Bone marrow (tissue), 2 donors: ENCODE results near the gene RPN1.
A peak's percentile ranks its signal among the peaks of the same experiment; 100 is the strongest.
"Not testable (repeated sequence)": the region's sequence is repeated elsewhere in the genome, so short reads cannot be mapped to it uniquely, and the experiment has no call there.

ENCODE experiments used
- DNase-seq, 2 donors: peaks; one replicate each; lab custom pipeline; 2025; lab: John Stamatoyannopoulos, UW

Gene RPN1

DNA sequence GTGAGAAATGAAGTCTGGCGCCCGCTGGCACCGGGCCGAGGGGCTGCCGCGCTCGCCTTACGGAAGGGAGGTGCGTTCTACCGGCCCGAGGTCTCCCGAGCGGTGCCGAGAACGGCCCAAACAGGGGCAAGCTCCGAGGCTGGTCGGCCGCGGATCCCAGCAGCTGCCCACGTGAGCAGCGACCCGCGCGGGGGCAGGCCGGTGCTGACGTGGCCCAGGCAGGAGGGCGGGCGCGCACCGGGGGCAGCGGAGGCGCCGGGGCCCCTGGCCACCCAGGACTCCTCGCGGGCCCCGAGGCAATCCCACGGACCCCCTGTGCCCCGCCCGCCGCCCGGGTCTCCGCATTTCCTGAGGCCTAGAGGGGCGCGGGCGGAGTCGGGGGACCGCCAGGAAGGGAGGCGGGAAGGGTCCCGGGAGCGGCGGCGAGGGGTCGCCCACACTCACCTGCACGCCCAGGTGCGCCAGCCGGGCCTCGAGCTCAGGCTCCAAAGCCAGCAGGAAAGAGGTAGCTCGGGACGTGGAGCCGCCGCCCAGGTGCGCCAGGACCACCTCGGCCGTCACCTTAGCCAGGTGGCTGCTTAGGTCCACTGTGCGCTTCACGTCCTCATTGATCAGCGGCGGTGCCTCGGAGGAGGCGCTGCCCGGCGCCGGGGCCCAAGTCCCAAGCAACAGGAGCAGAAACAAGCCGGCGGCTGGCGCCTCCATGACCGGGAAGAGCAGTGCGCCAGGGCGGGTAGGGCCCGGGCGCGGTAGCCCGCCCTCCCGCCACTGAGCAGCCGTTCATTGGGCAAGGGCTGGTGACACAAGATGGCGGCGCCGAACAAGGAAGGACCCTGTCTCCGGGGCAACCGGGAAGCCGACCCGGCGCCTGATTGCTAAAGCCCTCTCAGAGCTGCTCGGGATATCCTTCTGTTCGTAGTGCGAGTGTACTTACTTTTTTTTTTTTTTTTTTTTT lies at the start of gene RPN1:
TSS of gene RPN1 (minus strand) at position 723 of the 955 bp plus-strand sequence. CDS start at position 705, 18 bp downstream.
- DNase-seq: peak; percentile 65 to 93

DNA sequence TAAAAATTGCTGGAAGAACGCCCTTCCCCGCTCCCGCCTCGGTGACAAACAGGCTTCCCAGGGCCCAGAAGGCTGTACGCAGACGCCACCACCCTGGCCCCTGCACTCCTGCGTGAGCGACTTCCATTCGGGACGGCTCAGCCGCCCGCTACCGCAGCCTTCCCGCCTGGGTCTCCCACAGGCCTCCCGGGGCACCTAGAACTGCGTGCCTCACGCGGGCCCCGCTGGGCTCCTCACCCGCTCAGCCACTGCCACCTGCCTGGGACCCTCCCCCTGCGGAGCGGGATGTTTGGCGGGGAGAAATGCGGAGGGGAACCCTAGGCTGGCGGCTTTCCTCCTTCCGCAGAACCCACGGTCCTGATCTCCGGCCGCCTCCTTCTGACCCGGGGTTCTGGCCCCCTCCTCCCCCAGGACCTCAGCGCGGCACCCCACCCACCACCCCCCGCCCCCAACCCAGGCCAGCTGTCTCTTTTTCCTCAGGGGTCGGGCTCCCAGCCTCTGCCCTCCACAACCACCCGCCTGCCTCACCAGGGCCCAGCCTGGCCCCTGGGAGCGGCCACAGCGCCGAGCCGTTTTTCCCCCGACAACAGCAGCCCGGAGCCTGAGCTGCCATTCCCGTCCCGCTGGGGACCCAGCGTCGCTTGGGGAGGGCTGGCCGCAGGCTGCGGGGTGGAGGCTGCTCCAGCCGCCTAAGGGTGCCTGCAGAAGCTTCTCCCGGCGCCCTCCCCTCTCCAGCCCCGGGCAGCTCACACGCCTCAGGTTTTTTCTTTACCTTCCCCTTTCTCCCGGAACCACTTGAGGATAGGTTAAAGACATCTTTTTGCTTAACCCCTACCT lies 47.8 kb upstream of the RPN1 start:
- DNase-seq: peak in 1 of 2 donors; percentile 39

DNA sequence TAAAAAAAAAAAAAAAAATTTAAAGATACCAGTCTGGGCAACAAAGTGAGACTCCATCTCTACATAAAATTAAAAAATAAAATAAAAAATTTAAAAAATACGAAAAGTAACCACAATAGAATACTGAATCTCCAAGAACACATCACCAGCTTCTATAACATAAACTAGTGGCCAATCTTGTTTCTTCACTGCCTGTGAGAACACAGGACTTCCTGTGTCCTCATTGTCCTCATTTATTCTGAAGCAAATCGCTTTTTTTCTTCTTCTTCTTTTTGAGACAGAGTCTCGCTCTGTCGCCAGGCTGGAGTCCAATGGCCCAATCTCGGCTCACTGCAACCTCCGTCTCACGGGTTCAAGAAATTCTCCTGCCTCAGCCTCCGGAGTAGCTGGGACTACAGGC lies 46.7 kb upstream of the RPN1 start:
- DNase-seq: no peak

DNA sequence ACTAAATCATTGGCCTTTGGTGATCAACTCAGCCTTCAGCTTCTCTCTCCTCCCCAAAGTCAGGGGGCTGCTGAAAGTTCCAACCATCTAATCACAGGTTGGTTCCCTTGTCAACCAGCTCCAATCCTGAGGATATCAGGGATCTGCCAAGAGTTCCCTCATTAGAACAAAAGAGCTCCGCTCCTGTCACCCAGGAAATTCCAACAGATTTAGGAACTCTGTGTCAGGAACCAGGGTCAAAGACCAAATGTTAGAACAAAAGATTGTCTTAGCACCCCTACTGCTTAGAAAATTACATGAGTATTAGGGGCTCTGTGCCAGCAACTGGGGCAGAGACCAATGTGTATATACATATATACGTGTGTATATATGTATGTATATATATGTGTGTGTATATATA lies 43.1 kb upstream of the RPN1 start:
- DNase-seq: no peak

DNA sequence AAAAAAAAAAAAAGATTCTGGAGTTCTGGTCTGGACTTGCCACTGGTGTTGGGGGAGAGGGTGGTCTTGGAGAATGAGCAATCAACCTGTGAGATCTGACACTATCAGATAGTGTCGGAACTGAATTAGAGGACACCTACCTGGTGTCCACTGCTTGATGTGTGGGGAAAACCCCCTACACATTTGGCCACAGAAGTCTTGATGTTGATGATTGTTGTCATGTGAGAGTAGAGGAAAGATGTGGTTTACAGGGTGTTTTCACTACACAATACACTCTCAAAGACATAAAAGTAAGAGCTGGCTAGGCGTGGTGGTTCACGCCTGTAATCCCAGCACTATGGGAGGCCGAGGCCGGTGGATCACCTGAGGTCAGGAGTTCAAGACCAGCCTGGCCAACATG lies 38.4 kb upstream of the RPN1 start:
- no peak for DNase-seq

DNA sequence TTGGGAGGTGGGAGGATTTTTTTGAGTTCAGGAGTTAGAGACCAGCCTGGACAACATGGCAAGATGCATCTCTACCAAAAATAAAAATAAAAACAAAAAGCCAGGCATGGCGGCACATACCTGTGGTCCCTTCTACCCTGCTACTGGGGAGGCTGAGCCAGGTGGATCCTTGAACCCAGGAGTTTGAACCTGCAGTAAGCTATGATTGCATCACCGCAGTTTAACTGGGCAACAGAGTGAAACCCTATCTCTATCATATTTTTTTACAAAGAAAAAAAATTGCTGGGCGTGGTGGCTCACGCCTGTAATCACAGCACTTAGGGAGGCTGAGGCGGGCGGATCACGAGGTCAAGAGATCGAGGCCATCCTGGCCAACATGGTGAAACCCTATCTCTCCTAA lies 35.8 kb upstream of the RPN1 start:
- DNase-seq: no peak

DNA sequence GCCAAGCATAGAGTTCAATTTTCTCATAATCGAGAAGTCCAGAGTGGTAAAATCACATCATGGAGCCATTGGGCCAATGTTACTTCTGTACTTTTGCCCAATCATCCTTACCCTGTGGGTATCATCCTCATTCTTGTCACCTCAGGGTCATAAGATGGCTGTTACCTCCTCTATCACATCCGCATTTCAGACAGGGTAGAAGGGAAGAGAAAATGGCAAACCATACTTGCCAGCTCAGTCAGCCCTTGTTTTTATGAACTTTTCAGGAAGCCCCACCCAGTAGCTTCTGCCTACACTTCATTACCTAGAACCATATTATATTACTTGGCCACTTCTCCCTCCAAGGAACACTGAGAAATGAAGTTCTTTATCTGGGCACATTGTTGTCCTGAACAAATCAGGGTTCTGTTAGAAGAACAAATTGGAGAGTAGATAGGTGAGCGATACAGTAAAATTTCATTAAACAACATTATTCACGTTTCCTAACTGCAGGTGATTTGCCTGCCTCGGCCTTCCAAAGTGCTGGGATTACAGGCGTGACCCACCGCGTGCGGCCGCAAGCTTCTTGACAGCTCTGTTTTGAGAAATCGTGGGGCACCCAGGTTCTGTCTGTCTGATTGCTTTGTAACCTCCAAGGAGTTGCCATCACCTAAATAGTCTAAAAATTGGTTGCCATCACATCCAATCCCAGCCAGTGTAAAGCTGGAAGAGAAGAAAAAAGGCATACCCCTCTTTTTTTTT lies 34.5 kb upstream of the RPN1 start:
- no peak for DNase-seq

DNA sequence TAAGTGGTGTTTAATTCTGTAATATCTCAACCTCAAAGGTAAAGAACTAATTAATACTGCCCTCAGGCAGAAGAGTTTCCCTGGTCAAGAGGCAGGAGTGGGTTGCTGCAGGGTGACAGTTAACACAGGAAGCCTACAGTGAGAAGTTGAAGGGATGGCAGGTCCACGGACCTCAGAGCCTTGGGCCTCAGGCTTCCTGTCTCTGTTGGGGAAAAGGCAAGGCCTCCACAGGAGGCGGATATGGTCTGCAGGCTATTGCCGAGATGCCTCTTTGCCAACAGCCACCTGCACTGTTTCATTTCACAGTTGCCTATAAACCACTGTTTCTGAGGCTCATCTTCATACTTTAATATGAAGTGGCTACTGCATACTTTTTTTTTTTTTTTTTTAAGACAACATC lies 33.3 kb upstream of the RPN1 start:
- DNase-seq: peak in 1 of 2 donors; percentile 18

DNA sequence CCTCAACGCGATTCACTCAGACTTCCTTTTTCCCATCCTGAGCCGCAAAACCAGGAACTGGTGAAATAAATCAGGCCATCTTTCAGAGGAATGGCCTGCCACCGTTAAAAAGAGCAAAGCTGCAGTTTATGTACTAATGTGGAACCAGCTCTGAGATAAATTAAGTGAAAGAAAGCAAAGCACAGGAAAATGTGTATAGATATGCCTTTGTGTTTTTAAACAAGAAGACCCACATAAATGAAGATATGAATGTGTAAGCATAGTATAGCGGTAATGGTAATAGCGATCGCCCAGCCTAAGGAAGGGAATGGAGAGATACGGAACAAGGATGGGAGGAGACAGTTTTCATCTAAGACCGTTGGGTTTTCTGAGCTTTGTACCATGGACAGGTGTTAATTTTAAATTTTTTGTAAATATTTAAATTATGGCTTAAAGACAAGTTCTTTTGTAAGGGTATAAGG lies 30.8 kb upstream of the RPN1 start:
- no peak for DNase-seq

DNA sequence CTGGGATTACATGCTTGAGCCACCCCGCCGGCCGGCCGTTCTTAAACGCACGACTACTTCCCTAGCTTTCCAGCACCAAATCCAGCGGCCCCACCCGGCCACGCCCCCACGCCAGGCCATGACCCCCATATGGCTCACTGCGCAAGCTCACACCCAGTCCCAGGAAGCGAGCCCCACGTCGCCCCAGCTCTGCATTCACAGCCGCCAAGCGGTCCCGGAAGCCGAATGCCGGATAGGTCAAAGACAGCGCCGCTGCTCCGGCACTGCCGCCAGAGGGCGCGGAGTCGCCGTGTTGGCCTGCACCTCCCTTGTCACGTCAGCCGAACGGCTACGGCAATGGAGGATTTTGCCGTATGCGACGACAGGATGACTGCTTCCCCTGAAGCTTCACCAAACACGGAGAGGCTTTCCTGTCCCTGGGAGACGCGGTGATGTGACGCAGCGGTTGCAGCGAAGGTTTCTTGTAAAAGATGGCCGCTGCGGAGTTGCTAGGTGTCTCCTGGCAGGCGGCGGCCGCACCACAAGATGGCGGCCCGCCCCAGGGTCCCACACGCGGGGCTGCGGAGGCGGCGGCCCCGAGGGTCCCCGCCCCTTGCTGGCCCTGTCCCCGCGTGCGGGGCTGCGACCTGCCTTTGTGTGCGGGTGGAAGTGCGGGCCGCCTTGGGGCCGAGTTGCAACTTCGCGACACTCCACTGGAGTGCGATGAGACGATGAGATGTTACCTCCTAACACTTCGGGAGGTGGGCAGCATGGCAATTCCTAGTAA lies 30.2 kb upstream of the RPN1 start:
- DNase-seq: peak; percentile 91 to 94

DNA sequence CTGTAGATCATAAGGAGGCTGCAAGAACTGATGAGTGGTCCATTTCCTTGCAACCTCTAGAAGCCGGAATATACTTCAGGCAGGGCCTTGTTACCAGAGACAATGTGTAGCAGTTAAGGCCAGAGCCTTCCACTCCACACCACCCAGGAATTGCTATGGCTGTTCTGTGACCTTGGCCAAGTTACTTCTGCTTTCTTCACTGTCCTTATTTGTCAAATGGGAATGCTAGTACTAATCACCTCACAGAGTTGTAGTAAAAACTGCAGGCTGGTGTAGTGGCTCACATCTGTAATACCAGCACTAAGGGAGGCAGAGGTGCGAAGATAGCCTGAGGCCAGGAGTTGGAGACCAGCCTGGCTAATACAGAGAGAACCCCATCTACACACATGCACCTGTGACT lies 28.7 kb upstream of the RPN1 start:
- no peak for DNase-seq

DNA sequence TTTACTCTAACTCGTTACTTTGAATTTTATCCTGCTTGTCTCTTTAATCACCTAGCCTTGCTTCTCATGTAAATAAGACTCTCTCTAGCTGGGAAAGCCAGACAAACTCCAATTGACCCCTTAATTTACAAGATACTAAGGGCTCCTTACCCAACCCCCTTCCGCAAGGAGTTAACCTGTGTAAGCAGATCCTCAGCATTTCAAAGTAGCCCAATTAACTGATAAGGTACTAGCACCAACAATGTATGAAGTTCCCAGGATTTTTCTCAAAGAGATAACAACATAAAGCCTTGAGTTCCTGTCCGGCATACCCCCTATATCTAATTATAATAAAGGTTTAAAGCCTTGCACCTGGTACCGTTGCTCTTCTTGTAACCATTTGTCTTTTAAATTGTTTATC lies 25.2 kb upstream of the RPN1 start:
- not testable (repeated sequence) for DNase-seq

DNA sequence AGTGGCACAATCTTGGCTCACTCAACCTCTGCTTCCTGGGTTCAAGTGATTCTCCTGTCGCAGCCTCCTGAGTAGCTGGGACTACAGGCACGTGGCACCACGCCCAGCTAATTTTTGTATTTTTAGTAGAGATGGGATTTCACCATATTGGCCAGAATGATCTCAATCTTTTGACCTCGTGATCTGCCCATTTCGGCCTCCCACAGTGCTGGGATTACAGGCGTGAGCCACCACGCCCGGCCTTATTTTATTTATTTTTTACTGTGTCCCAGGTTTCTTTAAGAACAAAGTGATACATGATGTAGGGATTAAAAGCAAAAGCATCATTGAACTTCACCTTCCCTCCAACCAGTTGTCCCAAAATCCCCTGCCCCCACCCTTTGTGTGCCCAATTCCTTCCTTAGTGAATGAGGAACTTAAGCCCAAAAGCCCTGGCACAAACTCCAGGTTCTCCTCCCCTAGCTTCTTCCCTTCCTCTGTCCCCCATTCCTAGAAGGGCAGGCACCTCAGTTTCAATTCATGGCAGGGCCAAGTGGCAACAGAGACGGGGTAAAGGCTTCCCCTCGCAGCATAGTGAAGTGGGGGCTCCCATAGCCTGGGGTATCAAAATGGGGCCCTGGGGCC lies 23.7 kb upstream of the RPN1 start:
- no peak for DNase-seq

DNA sequence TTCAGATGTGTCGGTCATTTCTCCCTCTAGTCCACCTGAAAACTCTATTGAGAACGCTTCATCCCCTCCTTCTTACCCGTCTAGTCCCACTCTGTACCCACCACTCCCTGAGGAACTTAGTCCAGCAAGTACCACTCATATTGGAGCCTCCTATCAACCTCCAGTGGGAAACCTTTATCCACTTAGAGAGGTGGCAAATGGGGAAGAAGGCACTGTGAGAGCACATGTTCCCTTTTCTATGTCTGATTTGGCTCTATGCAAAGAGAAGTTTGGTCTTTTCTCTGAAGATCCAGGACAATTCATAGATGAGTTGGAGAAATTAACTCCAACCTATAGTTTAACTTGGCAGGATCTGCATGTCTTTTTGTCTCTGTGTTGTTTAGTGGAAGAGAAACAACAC lies 17.0 kb upstream of the RPN1 start:
- DNase-seq: no peak

DNA sequence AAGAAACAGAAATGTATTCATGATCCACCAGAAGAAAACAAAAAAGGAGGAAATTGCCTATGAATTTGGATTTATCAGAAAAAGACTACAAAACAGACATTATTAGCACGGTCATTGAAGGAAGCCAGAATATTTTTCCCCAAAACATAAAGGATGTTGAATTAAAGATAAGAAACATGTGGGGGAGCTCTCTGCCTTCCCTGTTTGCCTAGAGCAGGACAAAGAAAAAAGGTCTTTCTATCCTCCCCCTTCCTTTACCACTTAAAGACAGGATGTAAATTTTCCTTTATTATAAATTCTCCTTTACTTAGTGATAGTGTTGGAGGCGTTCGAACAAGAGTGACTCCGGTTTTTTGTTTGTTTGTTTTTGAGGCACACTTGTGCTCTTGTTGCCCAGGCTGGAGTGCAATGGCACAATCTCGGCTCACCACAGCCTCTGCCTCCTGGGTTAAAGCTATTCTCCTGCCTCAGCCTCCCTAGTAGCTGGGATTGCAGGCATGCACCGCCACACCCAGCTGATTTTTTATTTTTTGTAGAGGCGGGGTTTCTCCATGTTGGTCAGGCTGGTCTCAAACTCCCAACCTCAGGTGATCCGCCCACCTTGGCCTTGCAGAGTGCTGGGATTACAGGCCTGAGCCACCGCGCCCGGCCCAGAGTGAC lies 14.9 kb upstream of the RPN1 start:
- DNase-seq: peak in 1 of 2 donors; percentile 21

DNA sequence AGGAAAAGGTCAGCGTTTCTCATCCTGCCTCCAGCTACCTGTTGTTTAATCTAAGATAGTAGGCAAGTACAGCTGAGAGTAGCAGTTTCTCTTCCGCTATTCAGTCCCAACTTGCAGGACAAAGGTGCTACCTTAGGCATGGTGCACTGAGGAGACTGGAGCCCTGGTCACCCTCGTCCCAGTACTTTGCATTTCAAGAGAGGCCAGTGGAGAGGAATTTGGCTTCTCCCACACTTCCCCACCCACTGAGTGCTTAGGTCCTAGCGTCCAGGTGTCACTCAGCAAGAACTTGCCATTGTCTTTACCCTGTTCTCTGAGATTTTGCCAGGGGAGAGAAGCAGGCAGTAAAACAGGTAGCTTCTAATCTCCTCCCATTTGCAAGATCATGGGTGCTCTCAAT lies 12.5 kb upstream of the RPN1 start:
- DNase-seq: no peak

DNA sequence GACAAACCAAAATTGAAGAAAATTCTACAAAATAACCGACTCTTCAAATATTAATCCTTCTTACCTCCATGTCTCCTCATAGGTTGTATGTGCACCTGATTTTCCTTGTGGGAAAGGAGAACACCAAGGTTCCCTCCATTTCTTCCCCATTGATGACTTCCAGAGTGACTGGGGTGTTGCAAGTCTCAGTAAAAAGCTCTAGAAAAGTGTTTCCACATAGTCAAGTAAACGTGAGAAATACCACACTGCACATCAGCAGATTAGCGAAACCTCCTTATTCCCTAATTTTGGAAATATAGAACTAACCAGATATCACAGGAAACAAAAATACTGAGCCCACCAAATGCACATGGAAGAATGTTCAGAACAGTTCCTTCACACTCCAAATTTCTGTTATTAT lies 4.9 kb upstream of the RPN1 start:
- no peak for DNase-seq

DNA sequence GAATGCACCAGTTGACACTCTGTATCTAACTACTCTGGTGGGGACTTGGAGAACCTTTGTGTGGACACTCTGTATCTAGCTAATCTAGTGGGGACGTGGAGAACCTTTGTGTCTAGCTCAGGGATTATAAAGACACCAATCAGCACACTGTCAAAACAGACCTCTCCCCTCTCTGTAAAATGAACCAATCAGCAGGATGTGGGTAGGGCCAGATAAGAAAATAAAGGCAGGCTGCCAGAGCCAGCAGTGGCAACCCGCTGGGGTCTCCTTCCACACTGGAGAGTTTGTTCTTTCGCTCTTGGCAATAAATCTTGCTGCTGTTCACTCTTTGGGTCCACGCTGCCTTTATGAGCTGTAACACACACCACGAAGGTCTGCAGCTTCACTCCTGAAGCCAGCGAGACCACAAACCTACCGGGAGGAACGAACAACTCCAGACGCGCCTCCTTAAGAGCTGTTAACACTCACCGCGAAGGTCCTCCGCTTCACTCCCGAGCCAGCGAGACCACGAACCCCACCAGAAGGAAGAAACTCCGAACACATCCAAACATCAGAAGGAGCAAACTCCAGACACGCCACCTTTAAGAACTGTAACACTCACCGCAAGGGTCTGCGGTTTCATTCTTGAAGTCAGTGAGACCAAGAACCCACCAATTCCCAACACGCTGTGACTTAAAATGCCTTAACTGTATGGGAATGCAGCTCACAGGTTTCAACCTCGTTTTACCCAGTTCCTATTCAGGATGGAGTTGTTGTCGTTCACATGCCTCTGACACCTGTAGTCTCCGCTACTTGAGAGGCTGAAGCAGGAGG lies 3.6 kb upstream of the RPN1 start:
- not testable (repeated sequence) for DNase-seq

DNA sequence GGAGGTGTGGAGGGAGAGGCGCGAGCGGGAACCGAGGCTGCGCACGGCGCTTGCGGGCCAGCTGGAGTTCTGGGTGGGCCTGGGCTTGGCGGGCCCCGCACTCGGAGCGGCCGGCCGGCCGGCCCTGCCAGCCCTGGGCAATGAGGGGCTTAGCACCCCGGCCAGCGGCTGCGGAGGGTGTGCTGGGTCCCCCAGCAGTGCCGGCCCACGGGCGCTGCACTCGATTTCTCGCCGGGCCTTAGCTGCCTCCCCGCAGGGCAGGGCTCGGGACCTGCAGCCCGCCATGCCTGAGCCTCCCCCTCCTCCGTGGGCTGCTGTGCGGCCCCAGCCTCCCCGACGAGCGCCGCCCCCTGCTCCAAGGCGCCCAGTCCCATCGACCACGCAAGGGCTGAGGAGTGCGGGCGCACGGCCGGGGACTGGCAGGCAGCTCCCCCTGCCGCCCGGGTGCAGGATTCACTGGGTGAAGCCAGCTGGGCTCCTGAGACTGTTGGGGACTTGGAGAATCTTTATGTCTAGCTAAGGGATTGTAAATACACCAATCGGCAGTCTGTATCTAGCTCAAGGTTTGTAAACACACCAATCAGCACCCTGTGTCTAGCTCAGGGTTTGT lies 2.9 kb upstream of the RPN1 start:
- DNase-seq: peak in 1 of 2 donors; percentile 40
